CD4-positive, alpha-beta T cell treated with Interleukin-17A for 4 hours (primary cell): ENCODE data around the gene HKDC1.

Experiments
- DNase-seq: peaks from one replicate; pipeline ENCODE4 v3.0.0-alpha.2; 2020; ENCODE audit warnings: mixed read lengths

HKDC1 gene

DNA sequence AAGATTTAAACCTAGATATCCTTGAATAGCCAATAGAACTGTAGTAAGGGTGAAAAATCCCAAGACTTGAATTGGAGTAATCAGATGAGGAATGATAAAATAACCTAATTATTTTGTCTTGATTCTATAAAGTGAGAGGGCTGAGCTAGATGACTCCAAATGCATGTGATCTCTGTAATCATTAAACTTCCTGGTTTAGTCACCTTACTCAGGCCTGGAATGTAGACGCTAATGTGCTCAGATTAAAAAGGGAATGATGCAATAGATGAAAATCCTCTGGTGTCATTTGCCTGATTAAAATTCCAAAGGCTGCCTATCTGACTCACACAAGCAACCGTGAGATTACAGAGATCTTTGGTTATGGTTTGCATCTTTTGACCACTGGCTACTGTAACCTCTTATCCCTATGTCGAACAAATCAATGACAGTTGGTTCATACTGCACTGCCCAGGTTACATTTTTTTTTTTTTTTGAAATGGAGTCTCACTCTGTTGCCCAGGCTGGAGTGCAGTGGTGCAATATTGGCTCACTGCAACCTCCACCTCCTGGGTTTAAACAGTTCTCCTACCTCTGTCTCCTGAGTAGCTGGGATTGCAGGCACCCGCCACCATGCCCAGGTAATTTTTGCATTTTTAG lies 2.9 kb upstream of the HKDC1 start:
- no peak for DNase-seq

DNA sequence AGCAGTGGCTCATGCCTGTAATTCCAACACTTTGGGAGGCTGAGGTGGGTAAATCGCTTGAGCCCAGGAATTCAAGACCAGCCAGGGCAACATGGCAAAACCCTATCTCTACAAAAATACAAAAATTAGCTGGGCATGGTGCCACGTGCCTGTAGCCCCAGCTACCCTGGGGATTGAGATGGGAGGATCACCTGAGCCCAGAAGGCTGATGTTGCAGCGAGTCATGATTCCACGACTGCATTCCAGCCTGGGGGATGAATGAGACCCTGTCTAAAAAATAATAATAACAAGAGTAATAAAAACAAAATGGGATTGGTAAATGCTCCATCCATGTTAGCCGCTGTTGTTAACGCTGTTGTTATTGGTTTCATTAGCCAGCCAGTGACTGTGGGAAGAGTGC lies 1.3 kb upstream of the HKDC1 start:
- DNase-seq: no peak

DNA sequence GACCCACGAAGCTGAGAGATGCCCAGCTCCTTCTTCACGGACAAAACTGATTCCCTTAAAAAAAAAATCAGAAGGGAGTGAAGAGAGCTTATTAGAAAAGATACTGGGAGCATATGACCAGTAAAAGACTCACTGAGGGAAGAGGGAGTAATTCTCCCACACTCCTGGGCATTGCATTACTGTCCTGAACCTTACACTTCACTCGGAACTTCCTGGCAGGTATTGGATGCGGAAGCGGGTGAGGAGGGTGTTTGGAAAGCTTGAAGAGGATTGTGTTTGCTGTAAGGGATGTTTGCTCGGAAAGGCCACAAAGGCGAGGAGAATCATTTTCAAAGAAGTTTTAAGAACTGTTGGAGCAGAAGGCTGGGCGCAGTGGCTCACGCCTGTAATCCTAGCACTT lies 375 bp downstream of the HKDC1 start:
- DNase-seq: no peak

DNA sequence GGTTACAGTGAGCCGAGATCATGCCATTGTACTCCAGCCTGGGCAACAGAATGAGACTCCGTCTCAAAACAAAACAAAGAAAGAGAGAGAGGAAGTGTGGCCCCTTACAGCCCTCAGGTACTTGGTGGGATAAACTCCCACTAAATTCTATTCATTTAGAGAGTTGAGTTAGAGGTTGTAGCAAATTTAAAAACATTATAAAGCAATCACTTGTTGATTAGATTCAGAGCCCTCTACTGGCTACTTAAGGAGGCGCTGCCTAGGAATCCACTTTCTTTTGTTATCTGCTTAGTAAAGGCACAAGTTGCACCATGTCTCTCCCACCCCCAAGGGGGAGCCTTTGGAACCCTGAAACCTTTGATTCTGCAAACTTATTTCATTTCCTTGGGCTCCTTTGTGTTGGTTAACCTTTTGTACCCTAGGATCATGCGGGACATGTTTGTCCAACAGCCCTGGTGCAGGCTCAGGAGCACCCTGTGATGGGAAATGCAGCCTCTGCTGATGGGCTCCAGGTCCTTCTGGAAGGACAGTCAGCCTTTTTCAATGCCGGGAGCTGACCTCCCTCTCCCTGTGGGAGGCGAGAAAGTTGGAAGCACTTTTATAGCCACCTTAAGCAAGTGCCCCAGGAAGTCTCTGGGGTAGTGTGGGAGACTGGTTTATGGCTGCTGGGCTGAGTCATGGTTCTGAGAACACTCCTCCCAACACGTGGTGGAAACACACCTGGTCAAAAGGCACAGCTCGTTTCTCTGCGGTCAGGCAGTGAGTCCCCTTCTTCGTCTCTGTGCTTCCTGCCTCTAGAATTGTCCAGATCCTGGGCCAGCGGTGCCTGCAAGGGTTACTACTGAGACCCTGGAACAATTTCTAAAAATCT lies 2.3 kb downstream of the HKDC1 start:
- peak; percentile 67 for DNase-seq

DNA sequence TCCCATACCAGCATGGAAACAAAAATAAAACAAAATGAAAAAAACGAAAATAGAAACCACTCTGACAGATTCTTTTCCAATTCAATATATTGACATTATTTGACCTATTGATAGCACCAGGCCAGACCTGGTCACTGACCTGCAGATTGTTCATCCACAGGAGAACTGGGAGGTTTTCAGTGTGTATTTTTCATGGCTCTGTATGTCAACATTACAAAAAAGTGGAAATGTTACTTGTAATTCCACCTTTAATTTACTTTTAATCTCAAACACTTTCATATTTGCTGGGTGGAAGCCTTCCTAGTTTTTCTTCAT lies 2.9 kb downstream of the HKDC1 start:
- no peak for DNase-seq

DNA sequence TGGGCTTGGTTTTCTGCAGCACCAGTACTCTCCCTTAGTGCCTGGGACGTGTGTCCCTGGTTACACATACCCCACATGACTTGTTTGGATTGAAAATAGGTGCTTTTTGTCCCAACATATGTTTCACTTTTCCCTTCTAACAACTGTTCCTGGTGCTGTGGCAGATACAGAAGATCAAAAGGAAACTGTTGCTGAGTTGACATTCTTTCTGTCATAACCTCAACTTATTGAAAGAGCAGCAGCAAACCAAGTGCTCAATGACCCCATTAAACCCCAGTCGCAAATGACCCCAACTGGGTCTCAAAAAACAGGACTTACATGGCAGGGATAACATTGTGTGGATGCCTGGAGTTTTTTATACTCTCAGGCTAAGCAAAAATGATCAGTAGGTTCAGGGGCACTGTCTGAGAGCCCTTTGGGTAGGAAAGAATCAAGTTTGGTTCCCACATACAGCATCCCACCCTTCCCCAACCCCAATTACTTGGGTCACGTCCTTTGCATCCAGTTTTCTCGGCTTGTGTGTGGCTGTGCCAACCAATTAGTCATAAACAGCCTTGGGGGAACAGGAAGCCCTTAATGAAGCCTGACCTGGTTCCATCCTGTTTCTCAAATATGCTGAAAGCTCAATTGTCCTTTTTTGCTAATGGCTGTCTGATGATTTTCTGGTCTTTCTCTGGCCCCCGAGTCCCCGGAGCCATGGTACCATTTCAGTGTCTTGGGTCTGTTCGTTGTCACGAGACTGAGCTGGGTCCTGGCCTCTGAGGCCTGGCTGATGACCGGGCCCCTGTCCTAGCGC lies 4.9 kb downstream of the HKDC1 start:
- DNase-seq: no peak

DNA sequence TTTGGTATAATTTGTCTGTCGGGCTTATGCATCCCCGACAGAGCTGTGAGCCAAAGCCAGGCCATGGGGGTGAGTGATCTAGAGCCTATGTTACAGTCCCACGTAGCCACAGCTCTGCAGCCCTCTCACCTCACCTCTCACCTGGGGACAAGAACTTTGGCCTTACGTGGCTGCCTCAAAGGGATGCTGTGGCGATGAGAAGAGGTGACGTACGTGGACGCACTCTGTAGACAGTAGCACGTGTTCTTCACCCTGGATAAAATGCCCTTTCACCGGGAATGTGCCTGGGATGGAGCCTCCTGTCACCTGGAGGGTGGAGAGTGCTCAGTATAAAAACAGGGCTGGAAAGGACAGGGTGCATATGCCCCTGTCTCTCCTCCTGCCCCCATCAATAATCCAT lies 5.5 kb downstream of the HKDC1 start:
- DNase-seq: no peak

DNA sequence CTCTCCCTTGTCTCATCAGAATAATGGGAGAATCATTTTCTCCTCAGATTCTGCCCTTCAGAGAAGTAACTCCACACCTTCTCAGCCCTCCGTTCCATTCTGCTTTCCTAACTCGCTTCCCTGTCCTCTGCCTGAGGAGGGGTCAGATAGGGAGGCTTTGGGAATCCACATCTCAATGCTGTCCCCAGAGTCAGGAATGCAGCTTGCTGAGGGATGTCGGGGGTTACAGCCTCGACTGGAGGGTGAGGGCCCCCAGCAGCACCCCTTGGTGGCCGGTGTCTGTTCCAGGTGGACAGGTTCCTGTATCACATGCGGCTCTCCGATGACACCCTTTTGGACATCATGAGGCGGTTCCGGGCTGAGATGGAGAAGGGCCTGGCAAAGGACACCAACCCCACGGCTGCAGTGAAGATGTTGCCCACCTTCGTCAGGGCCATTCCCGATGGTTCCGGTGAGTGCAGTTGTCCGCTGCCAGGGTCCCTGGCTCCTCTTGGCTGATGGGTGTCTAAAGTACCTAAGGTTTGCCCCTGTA lies 6.9 kb downstream of the HKDC1 start:
- DNase-seq: no peak

DNA sequence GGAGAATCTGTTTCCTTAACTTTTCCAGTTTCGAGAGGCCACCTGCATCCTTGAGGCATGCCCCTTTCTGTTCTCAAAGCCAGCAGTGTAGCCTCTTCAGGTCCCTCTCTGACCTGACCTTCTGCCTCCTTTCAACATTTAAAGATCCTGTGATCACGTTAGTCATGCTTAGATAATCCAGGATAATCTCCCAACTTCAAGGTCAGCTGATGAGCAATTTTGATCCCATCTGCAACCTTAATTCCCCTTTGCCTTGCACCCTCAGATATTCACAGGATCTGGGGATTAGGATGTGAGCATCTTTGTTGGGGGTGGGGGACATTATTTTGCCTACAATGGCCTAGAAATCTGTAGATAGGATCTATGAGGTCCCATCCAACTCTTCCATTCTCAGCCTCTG lies 8.0 kb downstream of the HKDC1 start:
- DNase-seq: no peak

DNA sequence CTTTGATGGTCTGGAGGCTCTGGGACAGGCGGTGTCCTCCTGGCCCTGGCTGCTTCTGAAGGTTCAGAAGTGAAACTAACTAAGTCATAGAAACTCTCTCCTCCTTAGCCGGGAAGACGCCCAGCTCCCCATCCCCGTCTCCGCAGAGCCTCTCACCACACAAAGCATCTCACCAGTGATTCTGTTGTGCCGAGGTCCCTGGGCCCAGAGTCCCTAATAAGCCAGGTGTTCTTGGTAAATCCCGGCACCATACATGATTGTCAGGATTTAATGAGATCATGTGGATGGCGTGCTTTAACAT lies 9.4 kb downstream of the HKDC1 start:
- no peak for DNase-seq

DNA sequence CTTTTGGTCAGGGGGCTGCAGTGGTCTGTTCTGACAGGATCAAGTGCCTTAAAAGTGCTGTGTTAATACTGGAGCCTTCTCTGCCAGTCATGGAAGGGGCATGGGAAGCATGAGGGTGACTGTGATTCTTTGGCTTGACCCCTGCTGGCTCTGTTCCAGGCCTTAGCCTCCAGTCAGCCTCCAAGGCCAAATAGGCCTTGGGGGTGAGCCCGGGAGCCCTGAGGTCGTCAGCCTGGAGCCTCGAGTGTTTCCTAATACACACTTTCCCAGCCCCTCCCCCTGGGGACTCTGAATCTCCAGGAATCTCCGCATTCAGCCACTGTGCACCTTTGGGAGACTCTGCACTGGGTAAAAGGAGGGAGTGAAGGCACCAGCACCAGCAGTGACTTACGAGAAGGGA lies 10.0 kb downstream of the HKDC1 start:
- no peak for DNase-seq

DNA sequence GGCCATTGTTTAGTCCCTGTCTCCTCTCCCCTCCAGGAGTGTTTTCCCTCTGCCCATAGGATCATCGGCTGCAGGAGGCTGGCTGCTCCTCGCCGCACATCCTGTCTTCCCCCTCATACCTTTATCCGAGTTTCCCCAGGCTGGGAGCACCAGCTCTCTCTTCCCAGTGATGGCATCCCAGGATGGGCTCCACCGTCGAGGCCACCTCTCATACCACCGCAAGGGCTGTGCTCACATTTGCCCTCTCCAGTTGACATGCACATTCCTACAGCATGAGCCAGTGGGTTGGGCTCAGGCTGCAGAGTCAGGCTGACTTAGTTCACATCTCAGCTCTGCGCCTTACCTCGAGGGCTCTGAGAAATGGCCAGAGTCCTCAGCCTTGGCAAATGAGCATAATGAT lies 12.1 kb downstream of the HKDC1 start:
- no peak for DNase-seq

DNA sequence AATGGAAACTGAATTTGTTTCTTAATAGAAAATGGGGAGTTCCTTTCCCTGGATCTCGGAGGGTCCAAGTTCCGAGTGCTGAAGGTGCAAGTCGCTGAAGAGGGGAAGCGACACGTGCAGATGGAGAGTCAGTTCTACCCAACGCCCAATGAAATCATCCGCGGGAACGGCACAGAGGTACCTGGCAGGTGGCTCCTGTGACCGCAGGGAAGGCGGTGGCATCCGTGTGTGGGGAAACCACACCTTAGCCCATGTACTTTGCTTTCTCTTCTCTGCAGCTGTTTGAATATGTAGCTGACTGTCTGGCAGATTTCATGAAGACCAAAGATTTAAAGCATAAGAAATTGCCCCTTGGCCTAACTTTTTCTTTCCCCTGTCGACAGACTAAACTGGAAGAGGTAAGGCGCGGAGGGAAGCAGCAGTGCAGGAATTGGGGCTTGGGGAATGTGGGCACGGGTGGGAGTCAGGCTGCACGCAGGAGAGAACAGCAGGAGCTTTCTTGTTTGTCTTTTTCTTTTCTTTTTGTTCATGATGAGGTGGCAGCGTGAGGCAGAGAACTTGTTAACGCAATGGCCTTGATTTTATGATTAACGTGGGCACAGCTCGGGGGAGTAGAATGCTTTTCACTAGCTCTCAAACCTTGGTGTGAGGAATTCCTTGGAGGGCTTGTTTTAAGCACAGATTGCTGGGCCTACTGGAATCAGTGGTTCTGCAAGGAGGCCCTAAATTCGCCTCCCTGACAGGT lies 12.8 kb downstream of the HKDC1 start:
- peak; percentile 77 for DNase-seq

DNA sequence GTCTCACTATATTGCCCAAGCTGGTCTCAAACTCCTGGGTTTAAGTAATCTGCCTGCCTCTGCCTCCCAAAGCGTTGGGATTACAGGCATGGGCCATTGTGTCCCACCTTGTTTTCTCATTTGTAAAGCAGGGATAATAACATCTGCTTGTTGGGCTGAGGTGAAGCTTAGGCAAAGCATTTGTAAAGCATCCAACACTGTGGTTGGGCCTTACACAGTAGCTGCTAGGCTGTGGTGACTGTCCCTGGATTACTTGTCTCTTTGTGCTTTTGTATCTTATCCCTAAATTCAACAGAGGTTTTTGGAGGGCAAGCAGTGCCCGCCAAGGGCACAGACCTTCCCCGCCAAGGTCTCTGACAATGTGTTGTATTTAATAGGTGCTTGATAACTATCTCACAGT lies 14.3 kb downstream of the HKDC1 start:
- no peak for DNase-seq

DNA sequence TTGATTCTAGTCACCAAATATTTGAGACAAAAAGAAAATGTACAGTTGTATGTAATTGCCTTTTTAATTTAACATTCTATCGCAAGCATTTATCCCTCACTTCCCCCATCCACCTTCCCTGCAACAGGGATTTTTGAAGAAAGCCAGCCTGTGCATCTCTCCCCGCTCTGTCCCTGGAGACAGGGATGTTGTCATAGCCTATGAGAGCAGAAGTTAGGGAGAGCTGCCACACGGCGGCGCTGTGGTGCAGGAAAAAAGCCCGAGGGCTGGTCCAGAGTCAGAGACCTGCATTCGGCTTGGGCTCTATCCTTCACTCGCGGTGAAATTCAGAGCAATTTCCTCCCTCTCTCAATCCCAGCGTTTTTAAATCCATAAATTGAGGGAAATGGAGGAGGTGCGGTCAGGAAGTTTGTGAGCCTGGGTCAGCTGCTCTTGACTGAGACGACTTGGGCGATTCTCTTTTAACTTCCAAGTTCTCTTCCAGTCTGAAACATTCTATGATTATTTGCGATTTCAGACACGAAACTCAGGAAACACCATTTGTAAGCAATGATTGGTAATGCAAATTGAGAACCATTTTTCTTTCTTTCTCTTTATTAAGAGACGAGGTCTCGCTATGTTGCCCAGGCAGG lies 17.5 kb downstream of the HKDC1 start:
- DNase-seq: peak; percentile 93

DNA sequence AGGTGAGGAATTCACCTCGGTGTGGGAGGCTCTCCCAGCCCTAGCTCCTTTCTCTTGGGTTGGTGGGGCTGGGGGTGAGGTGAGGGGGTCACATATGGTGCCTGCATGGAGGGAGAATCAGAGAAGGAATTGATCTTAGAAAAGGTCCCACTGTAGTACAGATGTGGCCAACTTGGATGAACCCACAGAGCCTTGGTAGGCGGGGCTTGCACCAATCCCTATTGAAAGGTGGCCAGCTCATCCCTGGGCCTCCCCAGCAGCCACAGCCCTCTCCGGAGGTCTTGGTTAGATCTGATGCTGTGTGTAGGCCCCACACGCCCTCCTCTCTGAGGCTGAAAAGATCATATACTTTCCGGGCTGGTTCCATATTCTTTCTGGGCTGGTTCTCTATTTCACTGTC lies 19.0 kb downstream of the HKDC1 start:
- DNase-seq: no peak

DNA sequence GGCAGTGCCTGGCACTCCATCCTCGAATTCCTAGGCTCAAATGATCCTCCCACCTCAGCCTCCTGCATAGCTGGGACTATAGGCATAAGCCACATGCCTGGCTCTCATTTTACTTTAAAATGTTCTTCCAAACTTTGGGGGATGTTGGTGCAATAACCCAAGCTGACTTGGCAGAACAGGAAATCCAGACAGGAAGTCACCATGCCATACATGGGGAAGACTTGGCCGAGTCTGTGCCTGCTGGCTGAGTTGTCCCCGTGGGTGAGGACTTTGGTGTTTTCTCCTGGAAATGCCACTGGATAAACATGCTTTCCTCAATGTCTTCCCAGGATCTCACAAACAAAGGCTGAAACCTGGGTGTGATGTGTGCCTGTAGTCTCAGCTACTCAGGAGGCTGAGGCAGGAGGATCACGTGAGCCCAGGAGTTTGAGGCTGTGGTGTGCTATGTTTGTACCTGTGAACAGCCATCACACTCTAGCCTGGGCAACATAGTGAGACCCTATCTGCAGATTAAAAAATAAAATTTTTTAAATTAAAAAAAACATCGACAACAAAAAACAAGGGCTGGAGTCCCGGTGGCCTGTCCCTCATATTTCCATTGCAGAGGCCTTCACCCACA lies 19.8 kb downstream of the HKDC1 start:
- no peak for DNase-seq

DNA sequence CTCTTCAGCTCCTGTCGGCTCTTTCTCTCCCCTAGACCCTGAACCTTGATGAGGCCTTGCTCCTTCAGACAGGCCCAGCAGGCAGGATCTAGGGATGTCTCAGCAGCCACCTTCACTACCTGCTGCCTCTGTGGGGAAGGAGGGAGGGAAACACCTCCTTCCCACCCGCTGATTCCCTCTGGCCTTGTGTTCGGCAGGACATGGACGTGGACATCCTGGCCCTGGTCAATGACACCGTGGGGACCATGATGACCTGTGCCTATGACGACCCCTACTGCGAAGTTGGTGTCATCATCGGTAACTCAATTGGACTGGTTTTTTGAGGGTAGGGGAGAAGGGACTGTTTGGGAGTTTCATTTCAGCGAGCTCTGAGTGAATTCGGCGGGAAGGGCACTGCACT lies 20.3 kb downstream of the HKDC1 start:
- no peak for DNase-seq

DNA sequence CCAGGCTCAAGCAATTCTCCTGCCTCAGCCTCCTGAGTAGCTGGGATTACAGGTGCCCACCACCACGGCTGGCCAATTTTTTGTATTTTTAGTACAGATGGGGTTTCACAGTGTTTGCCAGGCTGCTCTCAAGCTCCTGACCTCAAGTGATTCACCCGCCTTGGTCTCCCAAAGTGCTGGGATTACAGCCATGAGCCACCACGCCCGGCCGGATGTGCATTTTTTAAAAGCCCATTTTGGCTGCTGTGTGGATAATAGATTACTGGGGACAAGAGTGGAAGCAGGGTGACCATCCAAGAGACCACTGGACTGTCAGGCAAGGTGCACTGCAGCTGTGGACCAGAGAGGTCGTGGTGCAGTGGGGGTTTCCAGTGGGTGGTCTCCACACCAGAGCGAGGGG lies 21.4 kb downstream of the HKDC1 start:
- no peak for DNase-seq

DNA sequence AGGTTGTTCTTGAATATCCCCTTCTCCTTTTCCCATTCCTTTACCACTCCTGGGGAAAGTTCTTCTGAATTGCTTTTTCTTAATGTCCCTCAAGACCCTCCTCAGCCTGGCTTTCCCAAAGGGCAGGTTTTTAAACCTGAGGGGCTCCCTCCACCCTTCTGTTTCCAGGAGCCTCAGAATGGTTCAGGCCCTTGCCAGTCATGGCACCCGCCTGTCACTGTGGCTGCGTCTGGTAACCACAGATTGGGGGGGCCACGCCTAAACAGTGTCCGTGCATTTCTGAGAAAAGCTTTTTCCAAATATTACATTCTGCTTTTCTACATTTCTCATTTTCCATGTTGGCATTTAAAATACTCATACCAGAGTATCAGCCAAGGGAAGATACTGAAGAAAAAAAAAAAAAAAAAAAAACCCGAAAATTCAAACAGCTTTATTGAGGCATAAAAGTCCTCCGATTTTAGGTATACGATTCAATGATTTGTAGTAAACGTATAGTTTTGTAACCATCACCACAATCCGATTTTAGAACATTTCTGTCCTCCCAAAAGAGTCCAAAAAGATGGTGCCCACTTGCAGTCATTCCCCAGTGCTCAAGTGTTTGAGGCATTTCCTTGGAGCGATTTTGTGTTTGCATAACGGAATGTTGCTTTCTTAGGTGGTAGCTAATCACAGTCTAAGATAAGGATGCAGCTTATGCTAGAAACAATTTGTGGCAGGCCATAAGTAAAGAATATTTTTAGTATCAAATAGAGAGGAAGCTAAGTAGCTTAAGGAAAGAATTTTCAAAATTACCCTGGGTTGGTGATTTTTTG lies 22.1 kb downstream of the HKDC1 start:
- no peak for DNase-seq

DNA sequence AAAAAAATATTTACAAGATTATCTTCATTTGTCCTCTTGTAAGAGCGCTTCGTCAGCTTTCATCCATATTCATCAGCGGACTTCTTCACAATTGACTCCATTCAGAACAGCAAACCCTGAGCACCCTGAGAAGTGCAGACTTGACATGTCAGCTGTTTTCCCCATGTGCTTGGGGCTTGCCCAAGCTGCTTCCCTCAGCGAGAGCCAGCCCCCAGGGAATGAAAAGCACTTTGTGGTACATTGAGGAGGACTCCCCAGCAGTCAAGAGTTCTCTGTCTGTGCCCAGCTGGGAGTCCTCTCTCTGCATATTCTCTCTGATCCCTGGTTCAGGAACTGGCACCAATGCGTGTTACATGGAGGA lies 22.7 kb downstream of the HKDC1 start:
- DNase-seq: no peak
